Measurements from ENCODE around the gene PRAMEF2.
"Not testable (repeated sequence)": the region's sequence is repeated elsewhere in the genome, so short reads cannot be mapped to it uniquely, and the experiment has no call there.

- not testable (repeated sequence) for TF ChIP-seq POLR2A, CTCF, POLR2AphosphoS5, EP300 (IDR thresholded peaks at IDR 0.05)
Observed at GRCh38 chr1:12899186-12899585, 42.3 kb downstream of the PRAMEF2 start.
